C4-2B (cell line): Measurements from ENCODE around the gene GPR158.

Experiments used
- ZFX ChIP-seq: fragments of 450-650 bp; IDR thresholded peaks from 2 replicates; pipeline ENCODE4 v1.6.1; 2017
- TF ChIP-seq, protein P1 (sequence below): fragments of 450-650 bp; conservative IDR thresholded peaks from 2 replicates; pipeline ENCODE4 v1.5.1; 2017; ENCODE audit warnings: mild to moderate bottlenecking

- TF ChIP-seq, protein P1, sequence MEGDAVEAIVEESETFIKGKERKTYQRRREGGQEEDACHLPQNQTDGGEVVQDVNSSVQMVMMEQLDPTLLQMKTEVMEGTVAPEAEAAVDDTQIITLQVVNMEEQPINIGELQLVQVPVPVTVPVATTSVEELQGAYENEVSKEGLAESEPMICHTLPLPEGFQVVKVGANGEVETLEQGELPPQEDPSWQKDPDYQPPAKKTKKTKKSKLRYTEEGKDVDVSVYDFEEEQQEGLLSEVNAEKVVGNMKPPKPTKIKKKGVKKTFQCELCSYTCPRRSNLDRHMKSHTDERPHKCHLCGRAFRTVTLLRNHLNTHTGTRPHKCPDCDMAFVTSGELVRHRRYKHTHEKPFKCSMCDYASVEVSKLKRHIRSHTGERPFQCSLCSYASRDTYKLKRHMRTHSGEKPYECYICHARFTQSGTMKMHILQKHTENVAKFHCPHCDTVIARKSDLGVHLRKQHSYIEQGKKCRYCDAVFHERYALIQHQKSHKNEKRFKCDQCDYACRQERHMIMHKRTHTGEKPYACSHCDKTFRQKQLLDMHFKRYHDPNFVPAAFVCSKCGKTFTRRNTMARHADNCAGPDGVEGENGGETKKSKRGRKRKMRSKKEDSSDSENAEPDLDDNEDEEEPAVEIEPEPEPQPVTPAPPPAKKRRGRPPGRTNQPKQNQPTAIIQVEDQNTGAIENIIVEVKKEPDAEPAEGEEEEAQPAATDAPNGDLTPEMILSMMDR = no peak
- TF ChIP-seq ZFX = no peak
Observed at GRCh38 chr10:25565570-25565969, 390.8 kb downstream of the GPR158 start.
